Measurements from ENCODE around the gene UBE2J2. TPM values are rescaled to one million over a fixed set of nuclear protein-coding genes. Genes with fewer than 3 reads are reported as not detected.

UBE2J2 gene
- total and polyA plus RNA-seq, 2 of the 4 experiments (the other 2 are of a cell fraction) = 20.6 to 67.5 TPM

GRCh38 chr1:1230656-1231399 lies 42.8 kb downstream of the UBE2J2 start:
- Histone ChIP-seq H3K4me2 (ENCODE audit: low read depth, low read length) (peak overlapping the region; percentile 86), H2BK15ac (ENCODE audit: low read depth, low read length) (no peak overlapping the region; the same call in 2 of the 3 replicates), H3K36me3 (ENCODE audit: control insufficient read depth, insufficient read depth, low read length) (peaks cover 30% of the 10 kb centered on the region), H3K9me3 (ENCODE audit: control insufficient read depth, insufficient read depth, low read length) (peaks cover 3% of the 10 kb centered on the region), H3K9me1 (ENCODE audit: insufficient read depth, low read length) (peaks cover 7% of the 10 kb centered on the region), H3K18ac (ENCODE audit: low read depth, low read length) (peak overlapping the region; percentile 3; the same call in 1 of the 2 replicates), H4K5ac (ENCODE audit: low read depth, low read length) (peak overlapping the region; percentile 54), H2BK5ac (ENCODE audit: low read depth, low read length, poor library complexity, severe bottlenecking) (peak overlapping the region; percentile 75), H2AK9ac (replicated peaks; ENCODE audit: low read depth, low read length, poor library complexity) (peak overlapping the region; percentile 96), H3K27ac (ENCODE audit: insufficient read depth, low read length) (peak overlapping the region; percentile 81), H4K8ac (ENCODE audit: low read depth in 2 of 2, low read length in 2 of 2) (peak overlapping the region; percentile 79 to 81; a peak in 3 of 4 replicates), H3K9ac (ENCODE audit: low read depth, low read length) (peak overlapping the region; percentile 91), H3K4me3 (ENCODE audit: insufficient read depth, low read depth, low read length) (peak overlapping the region; percentile 84), H3K4me1 (ENCODE audit: control insufficient read depth, insufficient read depth, low read length) (peaks cover 13% of the 10 kb centered on the region; the same call in 1 of the 2 replicates), H2BK120ac (ENCODE audit: low read depth, low read length) (peak overlapping the region; percentile 9), H3K14ac (replicated peaks; ENCODE audit: low read depth, low read length) (peak overlapping the region; percentile 94), H2BK20ac (ENCODE audit: low read depth, low read length) (no peak overlapping the region), H2AK5ac (ENCODE audit: low read depth, low read length) (peak overlapping the region; percentile 77), H4K91ac (ENCODE audit: insufficient read depth, low read depth, low read length) (peak overlapping the region; percentile 74), H4K20me1 (ENCODE audit: insufficient read depth, low read length) (peaks cover 37% of the 10 kb centered on the region), H3K23ac (ENCODE audit: low read depth, low read length) (peak overlapping the region; percentile 89), H3K4ac (ENCODE audit: low read depth, low read length) (peak overlapping the region; percentile 86), H3K79me1 (ENCODE audit: low read depth in 1 of 2, low read length in 2 of 2) (peaks cover 12 to 76% of the 10 kb centered on the region in 2 experiments; a peak in 3 of 4 replicates), H2AFZ (replicated peaks; ENCODE audit: low read length, poor library complexity) (peak overlapping the region; percentile 98), H3K56ac (ENCODE audit: extremely low read depth, insufficient read depth, low read length) (peak overlapping the region; percentile 94), H3K27me3 (ENCODE audit: control insufficient read depth, insufficient read depth, low read length) (no peaks in the 10 kb centered on the region)
- CTCF ChIA-PET = interaction anchor here (0.7 to 2.3 kb wide), 3 partner anchors 34 to 110 kb away, joined by 3 to 11 read pairs (median 3); no protein-coding TSS in a partner anchor
- TSS peak; percentile 81 for BruUV-seq (replicated peaks)
- WGBS, 2 experiments (ENCODE audit: extremely low coverage in 2 of 2, insufficient read length in 1 of 2) = 4% methylated on average over 5 of the region's 24 CpGs; no CpG with 5 or more reads in 1 of the 2 experiments
- POLR2A ChIA-PET (ENCODE audit: unreplicated experiment) = no interaction called here
- TF ChIP-seq SMC3 (IDR thresholded peaks at IDR 0.05; ENCODE audit: low read depth, low read length) (peak; percentile 63), RAD21 (IDR thresholded peaks at IDR 0.05; ENCODE audit: low read length) (peak; percentile 56), MAFK (IDR thresholded peaks at IDR 0.05; ENCODE audit: low read depth, low read length) (no peak), CTCF (conservative IDR thresholded peaks at IDR 0.05; ENCODE audit: low read depth, low read length) (peak; percentile 51)
- DNase-seq (peak; percentile 77), ATAC-seq (ENCODE audit: low read depth) (peak; percentile 2; the same call in 1 of the 2 replicates)
- dilution Hi-C loops (cut with HindIII; ENCODE audit: low sequenced_read_pairs, unreplicated experiment) = no loop called here
- intact Hi-C loops (cut with micrococcal nuclease) = loop anchor here (1.0 to 5.0 kb wide), 2 partner anchors 109 to 249 kb away; partner anchors contain the start of gene PERM1
- in situ Hi-C loops (cut with MboI; ENCODE audit: low sequenced_read_pairs) = no loop called here

Measured in IMR-90 (cell line).